Breast epithelium (tissue), 4 donors: Measurements from ENCODE around the gene SYT2. TPM values are rescaled to one million over a fixed set of nuclear protein-coding genes. Genes with fewer than 3 reads are reported as not detected.
A peak's percentile ranks its signal among the peaks of the same experiment; 100 is the strongest.
"Not testable (repeated sequence)": the region's sequence is repeated elsewhere in the genome, so short reads cannot be mapped to it uniquely, and the experiment has no call there.

Source experiments
- DNase-seq, 2 donors: peaks; one replicate each; pipeline ENCODE4 v3.0.0-alpha.2; 2019; ENCODE audit warnings: low spot score in 2 of 2
- H3K27ac ChIP-seq, 2 donors: fragments of 200-600 bp; sonication (generic) in 1 of 2; one replicate each; pipeline ENCODE4 v1.5.1; 2016 to 2019; ENCODE audit warnings: mild to moderate bottlenecking in 1 of 2
- H3K27me3 ChIP-seq, 2 donors: fragments of 200-600 bp; sonication (generic) in 1 of 2; one replicate each; pipeline versions ENCODE4 v1.5.1 to v1.6.0; 2017 to 2019; ENCODE audit warnings: control low read depth in 1 of 2, mild to moderate bottlenecking in 1 of 2
- H3K36me3 ChIP-seq: fragments of 200-600 bp; one replicate; pipeline ENCODE4 v1.5.1; 2019
- H3K4me1 ChIP-seq, 2 donors: fragments of 200-600 bp; sonication (generic); one replicate each; pipeline ENCODE4 v1.5.1; 2016 to 2019; ENCODE audit warnings: control low read depth in 1 of 2
- H3K4me3 ChIP-seq, 3 donors: fragments of 200-600 bp; sonication (generic); 1 replicate in 2 of 3; 2 replicates in 1 of 3; pipeline ENCODE4 v1.5.1; 2016 to 2019; ENCODE audit warnings: mild to moderate bottlenecking in 3 of 3, moderate library complexity in 2 of 3
- H3K9me3 ChIP-seq, 2 donors: fragments of 200-600 bp; sonication (generic) in 1 of 2; one replicate each; pipeline ENCODE4 v1.5.1; 2016 to 2019; ENCODE audit warnings: control low read depth in 1 of 2
- CTCF ChIP-seq, 3 donors: fragments of 450-650 bp; IDR thresholded peaks; one replicate each; pipeline ENCODE4 v1.5.1; 2016 to 2017; ENCODE audit warnings: antibody characterized with exemption in 3 of 3, mild to moderate bottlenecking in 3 of 3, moderate library complexity in 3 of 3
- POLR2A ChIP-seq: fragments of 450-650 bp; IDR thresholded peaks from one replicate; pipeline ENCODE4 v1.6.1; 2016; ENCODE audit warnings: antibody characterized with exemption, mild to moderate bottlenecking, moderate library complexity
- POLR2AphosphoS5 ChIP-seq, 3 donors: sonication (generic); formaldehyde crosslinking; IDR thresholded peaks; one replicate each; pipeline ENCODE4 v1.6.1; 2017; ENCODE audit warnings: antibody characterized with exemption in 3 of 3
- intact Hi-C: fragments of 100-400 bp; cut with DNase I; formaldehyde crosslinking; loops from one replicate; pipeline ENCODE4 v1.15.1; 2023; ENCODE audit warnings: low total_unique reads
- total RNA-seq, 3 donors: library from RNA; depleted of rRNA; stranded (reverse); fragments of >200 nt; gene quantifications; one replicate each; pipeline ENCODE4 v1.1.0, GENCODE V29; 2016

Gene SYT2
- total RNA-seq, 3 donors from 2014 or later = under 0.01 to 0.15 (median under 0.01) TPM

- H3K27ac ChIP-seq = no peak overlapping the region
- no peak overlapping the region for H3K4me3 ChIP-seq
- DNase-seq = no peak
- intact Hi-C loops = no loop called here
- H3K36me3 ChIP-seq = no peaks in the 10 kb centered on the region
- H3K27me3 ChIP-seq = peaks cover 0 to 7% of the 10 kb centered on the region in 2 donors
- no peaks in the 10 kb centered on the region for H3K9me3 ChIP-seq
- no peak for TF ChIP-seq POLR2AphosphoS5 (IDR thresholded peaks at IDR 0.05)
- TF ChIP-seq CTCF (IDR thresholded peaks at IDR 0.05) = no peak
- TF ChIP-seq POLR2A = no peak
- no peaks in the 10 kb centered on the region for H3K4me1 ChIP-seq
These were observed 82.3 kb downstream of the SYT2 start for GRCh38 chr1:202627841-202628565.

GRCh38 chr1:202627036-202627435 lies 83.2 kb downstream of the SYT2 start:
- H3K4me3 ChIP-seq, H3K36me3 ChIP-seq, H3K9me3 ChIP-seq, H3K27me3 ChIP-seq, DNase-seq, intact Hi-C loops, H3K4me1 ChIP-seq: not testable (repeated sequence)
- H3K27ac ChIP-seq = peak overlapping the region in 1 of 2 donors; percentile 7

- Histone ChIP-seq H3K9me3 (no peaks in the 10 kb centered on the region), H3K36me3 (no peaks in the 10 kb centered on the region), H3K4me1 (no peaks in the 10 kb centered on the region), H3K4me3 (no peak overlapping the region), H3K27me3 (peaks cover 0 to 2% of the 10 kb centered on the region in 2 donors), H3K27ac (no peak overlapping the region)
- no peak for TF ChIP-seq POLR2AphosphoS5 (IDR thresholded peaks at IDR 0.05)
- TF ChIP-seq CTCF (IDR thresholded peaks at IDR 0.05) = peak in 2 of 3 donors; percentile 48 to 61
- TF ChIP-seq POLR2A = no peak
- peak; percentile 36 to 61 for DNase-seq
- intact Hi-C loops = no loop called here
These were observed 84.6 kb downstream of the SYT2 start for GRCh38 chr1:202625416-202626360.

GRCh38 chr1:202624781-202625108 lies 85.5 kb downstream of the SYT2 start:
- Histone ChIP-seq H3K9me3 (no peaks in the 10 kb centered on the region), H3K4me1 (no peaks in the 10 kb centered on the region), H3K27ac (no peak overlapping the region), H3K27me3 (no peaks in the 10 kb centered on the region), H3K4me3 (no peak overlapping the region), H3K36me3 (no peaks in the 10 kb centered on the region)
- DNase-seq = no peak
- intact Hi-C loops = no loop called here
- no peak for TF ChIP-seq POLR2A
- no peak for TF ChIP-seq POLR2AphosphoS5 (IDR thresholded peaks at IDR 0.05)

GRCh38 chr1:202624088-202624780 lies 86.0 kb downstream of the SYT2 start:
- Histone ChIP-seq H3K36me3 (no peaks in the 10 kb centered on the region), H3K27ac (no peak overlapping the region), H3K4me3 (no peak overlapping the region), H3K4me1 (no peaks in the 10 kb centered on the region), H3K27me3 (no peaks in the 10 kb centered on the region), H3K9me3 (no peaks in the 10 kb centered on the region)
- no peak for DNase-seq
- TF ChIP-seq CTCF (IDR thresholded peaks at IDR 0.05) (no peak), POLR2AphosphoS5 (IDR thresholded peaks at IDR 0.05) (no peak), POLR2A (no peak)
- intact Hi-C loops = no loop called here

GRCh38 chr1:202623476-202623875 lies 86.8 kb downstream of the SYT2 start:
- DNase-seq, H3K9me3 ChIP-seq, H3K4me1 ChIP-seq, H3K36me3 ChIP-seq, H3K27me3 ChIP-seq, H3K27ac ChIP-seq, intact Hi-C loops: not testable (repeated sequence)
- H3K4me3 ChIP-seq = peak overlapping the region in 1 of 3 donors; percentile 43
